ENCODE data around the gene PLEKHA7. TPM values are rescaled to one million over a fixed set of nuclear protein-coding genes. Genes with fewer than 3 reads are reported as not detected.

PLEKHA7 gene
- total and polyA plus RNA-seq, 2 of the 8 experiments (the other 6 are each of a cell fraction or from before 2014, with no cell fraction given), result 11.4 to 25.6 TPM

DNA sequence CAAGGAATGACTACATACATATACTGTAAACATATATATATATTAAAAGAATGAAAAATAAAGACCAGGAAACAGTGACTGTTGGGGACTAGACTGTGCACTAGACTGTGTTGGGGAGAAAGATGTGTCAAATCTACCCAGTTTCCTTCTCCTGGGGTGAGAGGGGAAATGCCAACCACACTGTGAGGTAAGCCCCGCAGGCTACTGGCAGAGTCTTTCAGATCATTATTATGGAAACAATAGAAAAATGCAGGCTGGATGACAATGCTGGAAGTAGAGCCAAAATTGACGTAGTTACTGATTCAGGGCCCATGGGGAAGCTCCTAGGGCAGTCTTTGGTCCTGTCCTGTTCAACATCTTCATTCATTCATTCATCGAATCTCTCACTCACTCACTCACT, 174.4 kb downstream of the PLEKHA7 start (continued):
- TF ChIP-seq, protein P1, sequence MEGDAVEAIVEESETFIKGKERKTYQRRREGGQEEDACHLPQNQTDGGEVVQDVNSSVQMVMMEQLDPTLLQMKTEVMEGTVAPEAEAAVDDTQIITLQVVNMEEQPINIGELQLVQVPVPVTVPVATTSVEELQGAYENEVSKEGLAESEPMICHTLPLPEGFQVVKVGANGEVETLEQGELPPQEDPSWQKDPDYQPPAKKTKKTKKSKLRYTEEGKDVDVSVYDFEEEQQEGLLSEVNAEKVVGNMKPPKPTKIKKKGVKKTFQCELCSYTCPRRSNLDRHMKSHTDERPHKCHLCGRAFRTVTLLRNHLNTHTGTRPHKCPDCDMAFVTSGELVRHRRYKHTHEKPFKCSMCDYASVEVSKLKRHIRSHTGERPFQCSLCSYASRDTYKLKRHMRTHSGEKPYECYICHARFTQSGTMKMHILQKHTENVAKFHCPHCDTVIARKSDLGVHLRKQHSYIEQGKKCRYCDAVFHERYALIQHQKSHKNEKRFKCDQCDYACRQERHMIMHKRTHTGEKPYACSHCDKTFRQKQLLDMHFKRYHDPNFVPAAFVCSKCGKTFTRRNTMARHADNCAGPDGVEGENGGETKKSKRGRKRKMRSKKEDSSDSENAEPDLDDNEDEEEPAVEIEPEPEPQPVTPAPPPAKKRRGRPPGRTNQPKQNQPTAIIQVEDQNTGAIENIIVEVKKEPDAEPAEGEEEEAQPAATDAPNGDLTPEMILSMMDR (IDR thresholded peaks at IDR 0.05; ENCODE audit: control extremely low read depth in 1 of 3, insufficient read depth in 1 of 3, low read depth in 1 of 3, low read length in 3 of 3), result no peak
- no peak for TF ChIP-seq KDM5A (IDR thresholded peaks at IDR 0.05; ENCODE audit: low read length)
- TF ChIP-seq, protein P2, sequence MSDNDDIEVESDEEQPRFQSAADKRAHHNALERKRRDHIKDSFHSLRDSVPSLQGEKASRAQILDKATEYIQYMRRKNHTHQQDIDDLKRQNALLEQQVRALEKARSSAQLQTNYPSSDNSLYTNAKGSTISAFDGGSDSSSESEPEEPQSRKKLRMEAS (IDR thresholded peaks at IDR 0.05), result no peak
- no peak for TF ChIP-seq KDM4A (IDR thresholded peaks at IDR 0.05; ENCODE audit: low read depth, low read length, severe bottlenecking)
- TF ChIP-seq RXRA (IDR thresholded peaks at IDR 0.05; ENCODE audit: insufficient read depth, low read depth, low read length), result no peak
- no peak for TF ChIP-seq RBBP5 (IDR thresholded peaks at IDR 0.05; ENCODE audit: borderline replicate concordance, low read depth, low read length)
